Measurements from ENCODE around the gene PRMT1.
"Not testable (repeated sequence)": the region's sequence is repeated elsewhere in the genome, so short reads cannot be mapped to it uniquely, and the experiment has no call there.

PRMT1 gene

GRCh38 chr19:49689133-49690078, 12.3 kb downstream of the PRMT1 start, which contains the start of gene ADM5:
Gene ADM5 (plus strand): TSS chr19:49689594. CDS start chr19:49689838, 244 bp downstream.
- DNase-seq, result no peak

GRCh38 chr19:49690079-49690655, 13.1 kb downstream of the PRMT1 start:
- DNase-seq, result no peak

DNA sequence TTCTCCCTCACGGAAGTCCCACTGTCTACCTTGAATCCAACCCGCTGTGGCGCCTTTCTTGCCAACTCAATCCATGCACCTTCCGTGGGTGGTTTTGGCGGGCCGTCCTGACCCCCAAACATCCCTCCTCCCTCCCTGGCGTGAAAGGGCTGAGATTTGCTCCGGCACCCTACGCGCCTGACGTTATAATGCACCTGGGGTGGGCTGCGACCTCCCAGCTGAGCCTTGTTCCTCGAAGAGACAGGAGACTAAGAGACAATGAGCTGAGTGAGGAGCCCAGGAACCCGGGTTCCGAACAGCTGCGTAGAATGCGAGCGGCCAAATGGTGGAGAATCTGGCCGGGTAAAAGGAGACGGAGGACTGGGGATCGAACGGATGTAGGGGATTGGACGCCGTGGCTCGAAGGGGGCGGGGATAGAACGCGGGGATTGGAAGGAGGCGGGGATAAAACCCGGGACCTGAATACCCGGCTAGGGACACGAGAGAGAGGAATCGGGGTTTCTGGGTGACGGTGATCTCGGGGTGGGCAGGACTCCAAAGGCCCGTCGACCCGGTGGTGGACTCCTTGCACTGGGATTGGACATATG, 13.7 kb downstream of the PRMT1 start, which contains the start of gene CPT1C:
Gene CPT1C, plus strand, starts transcription at position 461 of the 587 bp plus-strand sequence. CDS start 1,137 bp downstream, outside the sequence.
- peak; percentile 64 for DNase-seq

- DNase-seq, result peak; percentile 48
These were observed 14.4 kb downstream of the PRMT1 start for GRCh38 chr19:49691243-49692146.

DNA sequence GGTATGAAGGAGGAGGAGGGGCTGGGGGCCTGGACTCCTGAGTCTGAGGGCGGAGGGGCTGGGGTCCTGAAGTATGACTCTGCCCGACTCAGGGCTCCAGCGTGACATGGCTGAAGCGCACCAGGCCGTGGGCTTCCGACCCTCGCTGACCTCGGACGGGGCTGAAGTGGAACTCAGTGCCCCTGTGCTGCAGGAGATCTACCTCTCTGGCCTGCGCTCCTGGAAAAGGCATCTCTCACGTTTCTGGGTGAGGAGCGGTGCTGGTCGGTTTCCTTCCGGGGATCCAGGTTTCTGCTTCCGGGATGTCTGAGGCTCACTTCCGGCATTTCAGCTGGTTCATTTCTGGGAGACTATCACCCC, 15.1 kb downstream of the PRMT1 start:
- DNase-seq, result no peak

DNA sequence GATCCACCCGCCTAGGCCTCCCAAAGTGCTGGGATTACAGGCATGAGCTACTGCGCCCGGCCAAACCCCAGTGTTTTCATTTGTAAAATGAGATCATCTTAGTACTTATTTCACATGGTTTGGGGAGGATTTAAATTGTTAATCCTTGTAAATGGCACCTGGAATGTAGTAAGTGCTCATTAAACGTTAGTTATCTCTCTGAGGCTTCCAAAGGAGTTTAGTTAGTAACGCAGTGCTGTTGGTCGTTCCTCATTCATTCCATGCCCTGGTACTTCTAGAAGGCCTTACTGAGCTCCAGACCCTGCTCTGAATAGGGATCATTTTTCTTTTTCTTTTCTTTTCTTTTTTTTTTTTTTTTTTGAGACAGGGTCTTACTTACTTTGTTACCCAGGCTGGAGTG, 19.0 kb downstream of the PRMT1 start:
- DNase-seq, result no peak

DNA sequence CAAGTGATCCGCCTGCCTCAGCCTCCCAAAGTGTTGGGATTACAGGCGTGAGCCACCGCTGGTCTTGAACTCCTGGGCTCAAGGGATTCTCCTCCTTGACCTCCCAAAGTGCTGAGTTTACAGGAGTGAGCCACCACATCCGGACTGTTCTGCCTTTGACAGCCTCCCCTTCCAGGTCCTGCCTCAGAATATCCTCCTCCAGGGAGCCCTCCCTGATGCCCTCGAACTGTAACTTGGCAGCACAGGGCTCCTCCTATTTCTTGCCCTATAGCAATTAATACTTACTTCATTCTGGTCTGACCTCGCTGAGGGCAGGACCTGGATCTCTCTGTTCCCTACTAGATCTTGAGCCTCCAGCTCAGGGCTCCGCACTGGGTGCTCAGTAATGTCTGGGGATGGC, 19.8 kb downstream of the PRMT1 start:
- no peak for DNase-seq

DNA sequence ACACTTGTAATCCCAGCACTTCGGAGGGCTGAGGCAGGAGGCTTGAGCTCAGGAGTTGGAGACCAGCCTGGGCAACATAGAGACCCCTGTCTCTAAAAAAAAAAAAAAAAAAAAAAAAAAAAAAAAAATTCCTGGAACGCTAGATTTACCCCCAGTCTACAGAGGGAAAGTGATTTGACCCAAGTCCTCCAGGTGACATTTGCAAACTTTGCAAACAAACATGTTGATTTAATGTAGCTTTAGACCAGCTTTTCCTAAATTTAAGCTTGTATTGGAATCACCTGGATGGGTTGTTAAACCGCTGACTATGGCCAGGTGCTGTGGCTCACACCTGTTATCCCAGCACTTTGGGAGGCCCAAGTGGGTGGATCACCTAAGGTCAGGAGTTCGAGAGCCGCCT, 22.3 kb downstream of the PRMT1 start:
- no peak for DNase-seq

- DNase-seq, result no peak
These were observed 23.5 kb downstream of the PRMT1 start for GRCh38 chr19:49700563-49700962.

DNA sequence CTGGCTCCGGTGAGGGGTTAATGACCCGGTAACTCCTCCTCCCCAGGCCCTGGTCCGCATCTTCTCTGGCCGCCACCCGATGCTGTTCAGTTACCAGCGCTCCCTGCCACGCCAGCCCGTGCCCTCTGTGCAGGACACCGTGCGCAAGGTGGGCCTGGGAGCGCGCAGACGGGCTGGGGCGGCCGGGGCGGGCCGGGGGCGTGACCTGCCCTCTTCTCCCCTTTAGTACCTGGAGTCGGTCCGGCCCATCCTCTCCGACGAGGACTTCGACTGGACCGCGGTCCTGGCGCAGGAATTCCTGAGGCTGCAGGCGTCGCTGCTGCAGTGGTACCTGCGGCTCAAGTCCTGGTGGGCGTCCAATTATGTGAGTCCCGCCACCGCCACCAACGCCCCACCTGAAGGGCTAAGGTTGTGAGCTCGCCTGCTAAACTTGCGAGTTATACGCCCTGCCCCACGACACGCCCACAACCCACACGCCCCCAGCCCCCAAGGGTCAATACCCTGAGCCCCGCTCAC, 24.3 kb downstream of the PRMT1 start:
- DNase-seq, result no peak

DNA sequence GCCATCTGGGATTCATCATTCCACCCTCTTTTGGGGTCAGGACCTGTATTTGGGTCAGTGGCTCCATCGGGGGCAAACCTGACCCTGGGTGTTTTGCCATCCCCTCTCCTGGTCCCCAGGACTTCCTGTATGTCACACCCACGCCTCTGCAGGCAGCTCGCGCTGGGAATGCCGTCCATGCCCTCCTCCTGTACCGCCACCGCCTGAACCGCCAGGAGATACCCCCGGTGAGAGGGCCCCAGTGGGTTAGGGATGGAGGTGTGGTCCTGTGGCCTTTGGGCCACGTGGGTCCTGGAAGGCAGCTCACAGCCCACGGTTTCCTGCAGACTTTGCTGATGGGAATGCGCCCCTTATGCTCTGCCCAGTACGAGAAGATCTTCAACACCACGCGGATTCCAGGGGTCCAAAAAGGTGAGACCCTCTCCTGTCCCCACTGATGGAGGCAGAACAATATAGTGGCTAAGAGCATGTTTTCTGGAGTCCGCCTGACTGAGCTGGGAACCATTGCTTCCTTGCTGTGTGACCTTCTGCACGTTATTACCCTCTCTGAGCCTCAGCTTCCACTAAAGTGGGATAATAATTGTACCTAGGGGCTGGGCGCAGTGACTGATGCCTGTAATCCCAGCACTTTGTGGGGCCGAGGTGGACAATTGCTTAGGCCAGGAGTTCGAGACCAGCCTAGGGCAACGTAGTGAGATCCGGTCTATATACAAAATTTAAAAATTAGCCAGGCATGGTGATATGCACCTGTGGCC, 28.0 kb downstream of the PRMT1 start:
- DNase-seq, result no peak

GRCh38 chr19:49705919-49706318, 28.8 kb downstream of the PRMT1 start:
- DNase-seq, result no peak

GRCh38 chr19:49710372-49710951, 33.4 kb downstream of the PRMT1 start:
- no peak for DNase-seq

DNA sequence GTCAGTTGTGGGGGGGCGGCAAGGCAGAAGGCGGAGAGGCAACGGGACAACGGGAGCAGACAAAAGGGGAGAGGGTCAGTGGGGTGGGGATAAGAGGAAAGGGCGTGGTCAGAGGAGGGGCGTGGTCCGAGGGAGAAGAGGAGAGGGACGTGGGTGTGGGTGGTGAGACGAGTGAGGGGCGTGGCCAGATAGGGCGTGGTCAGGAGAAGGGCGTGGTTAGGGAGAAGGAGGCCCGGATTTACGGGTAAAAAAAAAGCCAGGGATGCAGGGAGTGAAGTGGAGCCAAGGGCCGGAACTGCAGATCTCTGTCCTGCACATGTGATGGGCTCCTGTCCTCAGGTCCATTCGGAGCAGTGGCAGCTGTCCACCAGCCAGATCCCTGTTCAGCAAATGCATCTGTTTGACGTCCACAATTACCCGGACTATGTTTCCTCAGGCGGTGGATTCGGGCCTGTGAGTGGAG, 35.4 kb downstream of the PRMT1 start:
- DNase-seq, result no peak

- DNase-seq, result no peak
These were observed 36.3 kb downstream of the PRMT1 start for GRCh38 chr19:49713236-49713845.

DNA sequence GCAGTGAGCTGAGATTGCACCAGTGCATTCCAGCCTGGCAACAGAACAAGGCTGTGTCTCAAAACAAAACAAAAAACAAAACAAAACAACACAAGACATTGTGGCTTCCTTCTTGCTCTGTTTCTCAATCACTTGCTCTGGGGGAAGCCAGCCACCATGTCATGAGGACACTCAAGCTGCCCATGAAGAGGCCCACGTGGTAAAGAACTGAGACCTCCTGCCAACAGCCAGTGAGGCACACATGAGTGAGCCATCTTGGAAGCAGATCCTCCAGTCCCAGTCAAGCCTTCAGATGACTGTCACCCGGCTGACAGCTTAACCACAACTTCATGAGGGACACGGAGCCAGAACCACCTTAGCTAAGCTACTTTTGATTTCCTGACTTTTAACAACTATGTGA, 39.1 kb downstream of the PRMT1 start:
- no peak for DNase-seq

DNA sequence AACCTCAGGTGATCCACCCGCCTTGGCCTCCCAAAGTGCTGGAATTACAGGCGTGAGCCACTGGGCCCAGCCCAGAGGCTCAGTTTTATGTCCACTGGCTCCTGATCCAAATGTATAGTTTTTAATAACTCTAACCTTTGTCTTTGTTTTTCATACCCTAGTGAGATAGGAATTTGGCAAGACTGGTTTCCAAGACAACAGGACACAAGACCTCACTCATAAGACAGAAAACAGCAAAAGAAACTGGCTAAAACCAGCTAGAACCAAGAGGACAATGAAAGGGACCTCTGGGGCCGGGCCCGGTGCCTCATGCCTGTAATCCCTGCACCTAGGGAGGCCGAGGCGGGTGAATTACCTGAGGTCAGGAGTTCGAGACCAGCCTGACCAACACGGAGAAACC, 41.4 kb downstream of the PRMT1 start:
- DNase-seq, result no peak

- DNase-seq, result no peak
These were observed 41.9 kb downstream of the PRMT1 start for GRCh38 chr19:49718991-49719390.

- not testable (repeated sequence) for DNase-seq
These were observed 42.3 kb downstream of the PRMT1 start for GRCh38 chr19:49719420-49719819.

- DNase-seq, result no peak
These were observed 50.4 kb downstream of the PRMT1 start for GRCh38 chr19:49727217-49728030.

All from T1000 (cell line).